HG02588 (cell line): ENCODE data around the gene SPHK1.

ENCODE experiments used
- ATAC-seq: cut with Tn5 transposase; IDR thresholded peaks from one replicate; pipeline ENCODE4 v1.9.1; 2021; ENCODE audit warnings: mild to moderate bottlenecking, moderate library complexity; ENCODE audit not compliant: unreplicated experiment

SPHK1 gene

DNA sequence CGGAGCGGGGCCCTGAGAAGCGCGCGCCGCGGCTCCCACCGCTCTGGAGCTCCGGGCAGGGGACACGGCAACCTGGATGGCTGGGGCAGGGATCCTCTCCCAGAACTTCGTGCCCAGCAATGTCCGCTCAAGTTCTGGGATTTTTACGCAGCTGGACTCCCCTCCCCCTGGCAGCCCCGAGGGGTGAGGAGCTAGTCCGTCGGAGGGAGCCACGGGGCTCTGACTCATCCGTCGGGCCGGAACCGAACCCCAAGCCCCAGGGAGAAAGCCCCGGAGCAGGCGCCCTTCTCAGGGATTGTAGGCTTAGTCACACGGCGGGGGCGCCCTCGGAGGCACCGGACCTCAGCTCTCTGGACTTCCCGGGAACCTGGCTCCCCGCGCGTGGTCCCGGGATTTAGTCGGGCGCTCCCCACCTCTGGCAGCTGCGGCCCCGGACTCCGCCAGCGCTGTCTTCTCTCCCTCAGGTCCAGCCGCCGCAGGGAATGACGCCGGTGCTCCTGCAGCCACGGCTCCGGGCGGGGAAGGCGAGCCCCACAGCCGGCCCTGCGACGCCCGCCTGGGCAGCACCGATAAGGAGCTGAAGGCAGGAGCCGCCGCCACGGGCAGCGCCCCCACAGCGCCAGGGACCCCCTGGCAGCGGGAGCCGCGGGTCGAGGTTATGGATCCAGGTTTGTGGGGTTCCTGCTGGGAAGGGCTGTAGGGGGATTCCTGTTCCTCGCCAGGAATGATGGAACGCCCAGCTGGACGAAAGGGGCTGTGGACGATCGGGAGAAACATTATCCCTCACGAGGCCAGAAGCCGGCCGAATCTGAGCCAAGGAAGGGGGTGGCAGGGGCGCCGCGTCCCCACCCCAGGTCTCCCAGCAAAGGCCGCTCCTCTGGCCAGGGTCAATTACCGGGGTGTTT is 830 bp downstream of the SPHK1 start:
- no peak for ATAC-seq

- no peak for ATAC-seq
Observed at GRCh38 chr17:76385892-76386786, 1.7 kb downstream of the SPHK1 start.

DNA sequence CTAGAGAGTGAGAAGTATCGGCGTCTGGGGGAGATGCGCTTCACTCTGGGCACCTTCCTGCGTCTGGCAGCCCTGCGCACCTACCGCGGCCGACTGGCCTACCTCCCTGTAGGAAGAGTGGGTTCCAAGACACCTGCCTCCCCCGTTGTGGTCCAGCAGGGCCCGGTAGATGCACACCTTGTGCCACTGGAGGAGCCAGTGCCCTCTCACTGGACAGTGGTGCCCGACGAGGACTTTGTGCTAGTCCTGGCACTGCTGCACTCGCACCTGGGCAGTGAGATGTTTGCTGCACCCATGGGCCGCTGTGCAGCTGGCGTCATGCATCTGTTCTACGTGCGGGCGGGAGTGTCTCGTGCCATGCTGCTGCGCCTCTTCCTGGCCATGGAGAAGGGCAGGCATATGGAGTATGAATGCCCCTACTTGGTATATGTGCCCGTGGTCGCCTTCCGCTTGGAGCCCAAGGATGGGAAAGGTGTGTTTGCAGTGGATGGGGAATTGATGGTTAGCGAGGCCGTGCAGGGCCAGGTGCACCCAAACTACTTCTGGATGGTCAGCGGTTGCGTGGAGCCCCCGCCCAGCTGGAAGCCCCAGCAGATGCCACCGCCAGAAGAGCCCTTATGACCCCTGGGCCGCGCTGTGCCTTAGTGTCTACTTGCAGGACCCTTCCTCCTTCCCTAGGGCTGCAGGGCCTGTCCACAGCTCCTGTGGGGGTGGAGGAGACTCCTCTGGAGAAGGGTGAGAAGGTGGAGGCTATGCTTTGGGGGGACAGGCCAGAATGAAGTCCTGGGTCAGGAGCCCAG is 2.8 kb downstream of the SPHK1 start:
- no peak for ATAC-seq

- no peak for ATAC-seq
Observed at GRCh38 chr17:76388966-76389888, 4.8 kb downstream of the SPHK1 start.

DNA sequence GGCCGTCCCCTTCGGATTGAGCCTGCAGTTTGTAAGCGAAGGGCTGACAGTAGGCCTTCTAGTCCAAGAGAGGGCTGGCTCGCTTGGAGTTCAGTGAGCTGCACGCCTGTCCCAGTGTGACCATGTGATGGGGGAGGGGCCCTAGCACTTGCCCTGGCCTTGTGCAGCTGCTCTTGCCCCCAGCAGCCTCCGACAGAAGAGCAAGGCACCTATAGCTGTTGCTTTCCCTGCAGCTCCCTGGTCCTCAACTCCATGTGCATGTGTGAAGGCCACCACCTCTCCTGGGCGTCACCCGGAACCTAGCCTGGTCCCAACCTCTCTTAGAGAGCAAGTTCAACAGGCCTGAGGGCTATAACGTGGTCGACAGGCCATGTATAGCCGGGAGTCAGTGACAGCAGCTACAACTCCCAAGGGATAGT is 5.6 kb downstream of the SPHK1 start:
- no peak for ATAC-seq

GRCh38 chr17:76391200-76391715 is 6.8 kb downstream of the SPHK1 start:
- no peak for ATAC-seq

- no peak for ATAC-seq
Observed at GRCh38 chr17:76394166-76394565, 9.8 kb downstream of the SPHK1 start.

- ATAC-seq, result no peak
Observed at GRCh38 chr17:76395980-76396379, 11.6 kb downstream of the SPHK1 start.

DNA sequence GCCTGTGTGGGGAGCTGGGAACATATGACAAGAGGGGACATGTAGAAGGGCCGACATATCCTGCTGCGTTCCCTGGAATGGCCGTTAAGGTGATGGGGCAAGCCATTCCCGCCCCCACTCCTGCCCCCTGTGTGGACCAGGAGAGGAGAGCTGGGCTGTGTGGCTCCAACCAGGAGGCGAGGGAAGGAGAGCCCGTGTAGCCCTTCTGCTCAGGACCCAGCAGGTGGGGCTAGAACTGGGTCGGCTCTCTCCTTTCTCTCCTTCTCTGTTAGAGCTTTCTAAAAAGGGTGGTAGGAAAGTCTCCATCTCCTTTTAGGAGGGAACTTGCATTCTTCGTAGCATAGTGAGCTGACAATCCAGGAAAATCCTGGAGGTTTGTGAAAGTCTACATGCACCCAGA is 12.8 kb downstream of the SPHK1 start:
- no peak for ATAC-seq

GRCh38 chr17:76397687-76398522 is 13.5 kb downstream of the SPHK1 start:
- no peak for ATAC-seq

DNA sequence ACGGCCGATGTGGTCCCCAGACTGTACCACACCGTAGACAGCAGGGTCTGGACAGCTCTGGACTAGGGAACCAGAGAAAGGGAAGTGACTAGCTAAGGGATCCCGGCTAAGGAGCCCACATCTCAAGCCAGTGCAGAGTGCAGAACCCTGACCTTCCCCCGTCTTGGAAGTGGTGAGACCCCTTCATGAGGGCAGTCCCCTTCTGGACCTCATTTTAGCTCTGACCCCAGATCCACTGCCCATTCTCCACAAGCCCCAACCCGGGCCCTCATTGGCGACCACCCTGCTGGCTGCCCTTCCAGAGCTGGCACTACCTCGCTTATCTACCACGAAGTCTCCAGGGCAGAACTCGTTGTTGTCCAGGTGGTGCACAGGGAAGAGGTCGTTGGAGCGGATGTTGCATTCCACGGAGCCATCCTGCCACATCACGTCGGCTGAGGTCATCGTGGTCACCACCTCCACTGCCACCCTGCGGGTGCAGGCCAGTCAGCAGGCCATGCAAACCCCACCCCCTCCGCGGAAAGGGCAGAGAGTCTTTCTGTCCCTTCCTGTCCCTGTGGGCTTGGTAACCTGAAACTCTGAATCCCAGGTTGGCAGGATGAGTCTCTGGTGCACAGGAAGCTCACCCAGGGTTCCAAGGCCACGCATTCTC is 14.2 kb downstream of the SPHK1 start:
- no peak for ATAC-seq

GRCh38 chr17:76399175-76400172 is 15.1 kb downstream of the SPHK1 start:
- ATAC-seq, result no peak

- ATAC-seq, result no peak
Observed at GRCh38 chr17:76402711-76403110, 18.3 kb downstream of the SPHK1 start.

DNA sequence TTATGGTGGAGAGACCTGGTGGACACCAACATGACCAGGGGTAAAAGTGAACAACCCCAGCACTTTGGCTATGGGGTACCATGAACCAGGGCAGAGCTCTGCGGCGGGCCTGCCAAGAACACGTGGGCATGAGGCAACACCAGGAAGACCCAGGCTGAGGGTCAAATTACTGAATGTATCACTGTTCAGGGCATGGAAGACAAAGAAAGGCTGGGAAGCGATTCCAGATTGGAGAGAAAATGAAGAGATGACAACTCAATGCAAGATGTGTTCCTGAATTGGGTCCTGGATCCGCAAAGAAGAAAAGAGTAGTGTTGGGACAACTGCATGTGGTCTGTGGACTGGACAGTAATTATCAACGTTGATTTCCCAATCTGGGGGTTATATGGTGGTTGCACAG is 19.8 kb downstream of the SPHK1 start:
- ATAC-seq, result no peak

- no peak for ATAC-seq
Observed at GRCh38 chr17:76404976-76405563, 20.7 kb downstream of the SPHK1 start.

GRCh38 chr17:76405607-76405966 is 21.2 kb downstream of the SPHK1 start:
- no peak for ATAC-seq
